Panc1 (cell line): ENCODE results near the gene FNDC11. TPM values are rescaled to one million over a fixed set of nuclear protein-coding genes. Genes with fewer than 3 reads are reported as not detected.

Source experiments
- ATAC-seq: fragments of 200-7000 bp; cut with Tn5 transposase; 2 replicates; pipeline ENCODE4 v1.9.1; 2020; ENCODE audit warnings: mild to moderate bottlenecking, moderate library complexity
- BruUV-seq: library from RNA; stranded (reverse); fragments of 400-500 nt; replicated peaks from 2 replicates; lab custom pipeline; 2021; lab: Mats Ljungman, UMichigan
- CTCF ChIA-PET: fragments of 300-600 bp; sonication (Branson Sonifier 250); formaldehyde crosslinking; loops from one replicate; lab custom pipeline; 2022; ENCODE audit warnings: antibody characterized with exemption; lab: Charles Lee
- POLR2A ChIA-PET: fragments of 300-600 bp; sonication (Branson Sonifier 250); formaldehyde crosslinking; loops from one replicate; lab custom pipeline; 2022; ENCODE audit warnings: antibody characterized with exemption; lab: Charles Lee
- DNase-seq: peaks from one replicate; pipeline ENCODE4 v3.0.0-alpha.2; 2010; ENCODE audit warnings: low read depth, low spot score
- H3K27ac ChIP-seq: 2 replicates; pipeline ENCODE4 v1.5.1; 2011; ENCODE audit warnings: mild to moderate bottlenecking, low read length, inconsistent platforms
- H3K27me3 ChIP-seq: fragments of 200-500 bp; sonication (Bioruptor generic); 2 replicates; pipeline ENCODE4 v1.6.0; 2014; ENCODE audit warnings: low read length, inconsistent platforms; ENCODE audit not compliant: control insufficient read depth, insufficient read depth
- H3K36me3 ChIP-seq: fragments of 200-500 bp; sonication (Bioruptor generic); 2 replicates; pipeline ENCODE4 v1.5.1; 2014; ENCODE audit warnings: inconsistent platforms, mild to moderate bottlenecking, low read length, moderate library complexity; ENCODE audit not compliant: control insufficient read depth, insufficient read depth
- H3K4me1 ChIP-seq: 2 replicates; pipeline ENCODE4 v1.5.1; 2011; ENCODE audit warnings: inconsistent platforms, mild to moderate bottlenecking, low read length, moderate library complexity; ENCODE audit not compliant: control insufficient read depth, insufficient read depth
- H3K4me3 ChIP-seq, 2 experiments: 2 replicates each; pipeline ENCODE4 v1.5.1; 2011 to 2012; ENCODE audit warnings: low read depth in 2 of 2, low read length in 2 of 2, mild to moderate bottlenecking in 2 of 2, inconsistent platforms in 1 of 2, moderate library complexity in 1 of 2
- H3K9me3 ChIP-seq: fragments of 200-500 bp; sonication (Bioruptor generic); 2 replicates; pipeline ENCODE4 v1.5.1; 2014; ENCODE audit warnings: low read depth, mild to moderate bottlenecking, inconsistent platforms, low read length, moderate library complexity; ENCODE audit not compliant: control insufficient read depth, insufficient read depth
- CTCF ChIP-seq: fragments of 450-650 bp; IDR thresholded peaks from 2 replicates; pipeline ENCODE4 v1.5.1; 2017; ENCODE audit warnings: mild to moderate bottlenecking
- POLR2AphosphoS5 ChIP-seq: IDR thresholded peaks from 2 replicates; pipeline ENCODE4 v1.6.1; 2012; ENCODE audit warnings: mild to moderate bottlenecking, low read depth, low read length, moderate library complexity
- REST ChIP-seq, 2 experiments: IDR thresholded peaks; 2 replicates each; pipeline ENCODE4 v1.6.1; 2011 to 2012; ENCODE audit warnings: low read depth in 2 of 2, control low read depth in 1 of 2, low read length in 1 of 2, mild to moderate bottlenecking in 1 of 2, moderate library complexity in 1 of 2; ENCODE audit not compliant: insufficient read depth in 1 of 2
- SIN3A ChIP-seq: IDR thresholded peaks from 2 replicates; pipeline ENCODE4 v1.6.1; 2012; ENCODE audit warnings: low read depth, mild to moderate bottlenecking, low read length, moderate library complexity, borderline replicate concordance; ENCODE audit not compliant: insufficient read depth
- TCF7L2 ChIP-seq: IDR thresholded peaks from 2 replicates; pipeline ENCODE4 v1.6.1; 2011; ENCODE audit warnings: mild to moderate bottlenecking, low read depth, low read length, inconsistent platforms
- in situ Hi-C: cut with HindIII; loops from 2 replicates; pipeline ENCODE4 v1.10.0; 2016; ENCODE audit warnings: low sequenced_read_pairs, low pct_unique_long_range_greater_than_20kb
- intact Hi-C: fragments of 100-400 bp; cut with micrococcal nuclease; formaldehyde crosslinking; loops from one replicate; pipeline ENCODE4 v1.10.0; 2022; ENCODE audit not compliant: unreplicated experiment
- total RNA-seq: library from RNA; stranded (reverse); gene quantifications from one replicate; pipeline ENCODE4 v1.2.1, GENCODE V29; 2021; ENCODE audit not compliant: unreplicated experiment

The FNDC11 gene
- total RNA-seq, 1 experiment from 2014 or later = 1.3 TPM

- CTCF ChIA-PET = no interaction called here
- no TSS peak for BruUV-seq
- no peak overlapping the region for H3K4me3 ChIP-seq
- DNase-seq (no peak), ATAC-seq (no peak)
- intact Hi-C loops (no loop called here), in situ Hi-C loops (loop anchor here (10.0 kb wide), 1 partner anchor 56 kb away; the partner anchor contains the start of gene PTK6)
- no peaks in the 10 kb centered on the region for H3K4me1 ChIP-seq
- no peaks in the 10 kb centered on the region for H3K27me3 ChIP-seq
- no peak overlapping the region for H3K27ac ChIP-seq
- TF ChIP-seq REST (IDR thresholded peaks at IDR 0.05; ENCODE audit: insufficient read depth in 1 of 2, low read depth in 2 of 2, low read length in 1 of 2) (no peak), CTCF (no peak), SIN3A (no peak), POLR2AphosphoS5 (no peak), TCF7L2 (no peak)
- no peaks in the 10 kb centered on the region for H3K36me3 ChIP-seq
- H3K9me3 ChIP-seq = no peaks in the 10 kb centered on the region
- POLR2A ChIA-PET = no interaction called here
These were observed 37.2 kb downstream of the FNDC11 start for GRCh38 chr20:63591147-63591533.

GRCh38 chr20:63591786-63592355 lies 37.9 kb downstream of the FNDC11 start:
- H3K36me3 ChIP-seq = no peaks in the 10 kb centered on the region
- POLR2A ChIA-PET = no interaction called here
- no peaks in the 10 kb centered on the region for H3K9me3 ChIP-seq
- H3K27ac ChIP-seq = no peak overlapping the region
- ATAC-seq (no peak), DNase-seq (no peak)
- H3K4me1 ChIP-seq = no peaks in the 10 kb centered on the region
- intact Hi-C loops = no loop called here
- in situ Hi-C loops = loop anchor here (10.0 kb wide), 1 partner anchor 57 kb away; the partner anchor contains the start of gene PTK6
- no peaks in the 10 kb centered on the region for H3K27me3 ChIP-seq
- CTCF ChIA-PET = no interaction called here
- H3K4me3 ChIP-seq = no peak overlapping the region
- no TSS peak for BruUV-seq
- no peak for TF ChIP-seq POLR2AphosphoS5
- TF ChIP-seq CTCF = no peak
- TF ChIP-seq TCF7L2 = no peak
- no peak for TF ChIP-seq REST (IDR thresholded peaks at IDR 0.05; ENCODE audit: insufficient read depth in 1 of 2, low read depth in 2 of 2, low read length in 1 of 2)
- TF ChIP-seq SIN3A = no peak
